Smooth muscle cell (in vitro differentiated cells): ENCODE measurements around the gene RIN3. TPM values are rescaled to one million over a fixed set of nuclear protein-coding genes. Genes with fewer than 3 reads are reported as not detected.
"Not testable (repeated sequence)": the region's sequence is repeated elsewhere in the genome, so short reads cannot be mapped to it uniquely, and the experiment has no call there.

ENCODE experiments used
- DNase-seq: peaks from one replicate; lab custom pipeline; 2025; ENCODE audit not compliant: unreplicated experiment; lab: John Stamatoyannopoulos, UW
- H2AFZ ChIP-seq: fragments of 200-600 bp; sonication (generic); 2 replicates; pipeline ENCODE4 v1.6.0; 2016; ENCODE audit warnings: antibody characterized with exemption, low read depth, mild to moderate bottlenecking
- H3F3A ChIP-seq: fragments of 200-600 bp; sonication (generic); 2 replicates; pipeline ENCODE4 v1.6.0; 2017; ENCODE audit warnings: antibody characterized with exemption, low read depth
- H3K27ac ChIP-seq: fragments of 200-600 bp; sonication (generic); 2 replicates; pipeline ENCODE4 v1.5.1; 2016; ENCODE audit warnings: low read depth, mild to moderate bottlenecking
- H3K27me3 ChIP-seq: fragments of 200-600 bp; sonication (generic); 2 replicates; pipeline ENCODE4 v1.6.1; 2016; ENCODE audit warnings: low read depth, mild to moderate bottlenecking
- H3K36me3 ChIP-seq: fragments of 200-600 bp; sonication (generic); 2 replicates; pipeline ENCODE4 v1.5.1; 2016; ENCODE audit warnings: low read depth
- H3K4me1 ChIP-seq: fragments of 200-600 bp; sonication (generic); 2 replicates; pipeline ENCODE4 v1.5.1; 2016; ENCODE audit warnings: low read depth
- H3K4me2 ChIP-seq: fragments of 200-600 bp; sonication (generic); 2 replicates; pipeline ENCODE4 v1.6.0; 2016; ENCODE audit warnings: mild to moderate bottlenecking
- H3K4me3 ChIP-seq: fragments of 200-600 bp; sonication (generic); 2 replicates; pipeline ENCODE4 v1.5.1; 2016; ENCODE audit warnings: mild to moderate bottlenecking
- H3K79me2 ChIP-seq: fragments of 200-600 bp; sonication (generic); 2 replicates; pipeline ENCODE4 v1.6.0; 2016; ENCODE audit warnings: low read depth, mild to moderate bottlenecking
- H3K9ac ChIP-seq: fragments of 200-600 bp; sonication (generic); 2 replicates; pipeline ENCODE4 v1.6.0; 2016; ENCODE audit warnings: low read depth
- H3K9me3 ChIP-seq: fragments of 200-600 bp; sonication (generic); replicated peaks from 2 replicates; pipeline ENCODE4 v1.5.1; 2016; ENCODE audit warnings: low read depth
- H4K20me1 ChIP-seq: fragments of 200-600 bp; sonication (generic); 2 replicates; pipeline ENCODE4 v1.6.0; 2016; ENCODE audit warnings: low read depth
- CTCF ChIP-seq: fragments of 200-600 bp; sonication (generic); IDR thresholded peaks from 2 replicates; pipeline ENCODE4 v1.5.1; 2017; ENCODE audit warnings: borderline replicate concordance, mild to moderate bottlenecking, antibody characterized with exemption; ENCODE audit not compliant: insufficient read depth, poor library complexity, severe bottlenecking
- WGBS: methylation state at CpG from one replicate; pipeline ENCODE4 v1.1.7; 2016; ENCODE audit warnings: low lambda C conversion rate; 5-methylcytosine and 5-hydroxymethylcytosine counted together
- polyA plus RNA-seq: library from polyadenylated mRNA; unstranded; fragments of >200 nt; fragmentation: Nextera tagmentation; extraction: Ambion mirVana; gene quantifications from 2 replicates; pipeline ENCODE4 v1.2.1, GENCODE V29; 2016
- total RNA-seq: library from RNA; depleted of rRNA; stranded (reverse); fragments of >200 nt; gene quantifications from 2 replicates; pipeline ENCODE4 v1.2.3, GENCODE V29; 2014

RIN3 gene
- total and polyA plus RNA-seq, 2 experiments from 2014 or later: 2.7 to 3.8 TPM

- Histone ChIP-seq H3K4me2 (no peak overlapping the region), H3K4me3 (no peak overlapping the region), H3K9me3 (no peaks in the 10 kb centered on the region), H4K20me1 (no peaks in the 10 kb centered on the region), H3K4me1 (no peaks in the 10 kb centered on the region), H3F3A (no peaks in the 10 kb centered on the region), H3K9ac (no peak overlapping the region), H3K27ac (no peak overlapping the region), H2AFZ (no peak overlapping the region), H3K79me2 (no peaks in the 10 kb centered on the region), H3K36me3 (no peaks in the 10 kb centered on the region), H3K27me3 (no peaks in the 10 kb centered on the region)
- no peak for DNase-seq
- 87% methylated on average over 7 of the region's 7 CpGs for WGBS
- TF ChIP-seq CTCF: no peak
These were observed 125.3 kb downstream of the RIN3 start for GRCh38 chr14:92638904-92639303.

GRCh38 chr14:92639472-92640117, 126.0 kb downstream of the RIN3 start:
- H2AFZ ChIP-seq, H3K27me3 ChIP-seq, DNase-seq, H3K27ac ChIP-seq, H3K9ac ChIP-seq, H3K4me2 ChIP-seq, H4K20me1 ChIP-seq, H3F3A ChIP-seq, H3K4me3 ChIP-seq, H3K36me3 ChIP-seq, H3K79me2 ChIP-seq, H3K9me3 ChIP-seq, H3K4me1 ChIP-seq: not testable (repeated sequence)
- 93% methylated on average over 21 of the region's 23 CpGs for WGBS

GRCh38 chr14:92641306-92641705, 127.7 kb downstream of the RIN3 start:
- Histone ChIP-seq H3K36me3 (no peaks in the 10 kb centered on the region), H3F3A (peaks cover 3% of the 10 kb centered on the region), H2AFZ (no peak overlapping the region), H3K27ac (no peak overlapping the region), H3K9ac (no peak overlapping the region), H3K4me1 (peaks cover under 1% of the 10 kb centered on the region), H3K4me3 (no peak overlapping the region), H3K79me2 (no peaks in the 10 kb centered on the region), H4K20me1 (no peaks in the 10 kb centered on the region), H3K27me3 (no peaks in the 10 kb centered on the region), H3K9me3 (no peaks in the 10 kb centered on the region), H3K4me2 (no peak overlapping the region)
- DNase-seq: no peak
- no peak for TF ChIP-seq CTCF
- WGBS: 85% methylated on average over 10 of the region's 10 CpGs

GRCh38 chr14:92644171-92644969, 130.8 kb downstream of the RIN3 start:
- no peaks in the 10 kb centered on the region for H3K79me2 ChIP-seq
- 76% methylated on average over 9 of the region's 9 CpGs for WGBS
- no peak for TF ChIP-seq CTCF
- H2AFZ ChIP-seq: no peak overlapping the region
- no peak overlapping the region for H3K4me3 ChIP-seq
- H3K9me3 ChIP-seq: no peaks in the 10 kb centered on the region
- H3K4me2 ChIP-seq: no peak overlapping the region
- no peaks in the 10 kb centered on the region for H3K27me3 ChIP-seq
- no peak overlapping the region for H3K27ac ChIP-seq
- peaks cover 15% of the 10 kb centered on the region for H3F3A ChIP-seq
- H3K36me3 ChIP-seq: no peaks in the 10 kb centered on the region
- H4K20me1 ChIP-seq: no peaks in the 10 kb centered on the region
- DNase-seq: no peak
- peaks cover 6% of the 10 kb centered on the region for H3K4me1 ChIP-seq
- H3K9ac ChIP-seq: no peak overlapping the region
